Measurements from ENCODE around the gene SYPL2. TPM values are rescaled to one million over a fixed set of nuclear protein-coding genes. Genes with fewer than 3 reads are reported as not detected.
"Not testable (repeated sequence)": the region's sequence is repeated elsewhere in the genome, so short reads cannot be mapped to it uniquely, and the experiment has no call there.

The SYPL2 gene
- total RNA-seq, 2 experiments from 2014 or later = not detected

DNA sequence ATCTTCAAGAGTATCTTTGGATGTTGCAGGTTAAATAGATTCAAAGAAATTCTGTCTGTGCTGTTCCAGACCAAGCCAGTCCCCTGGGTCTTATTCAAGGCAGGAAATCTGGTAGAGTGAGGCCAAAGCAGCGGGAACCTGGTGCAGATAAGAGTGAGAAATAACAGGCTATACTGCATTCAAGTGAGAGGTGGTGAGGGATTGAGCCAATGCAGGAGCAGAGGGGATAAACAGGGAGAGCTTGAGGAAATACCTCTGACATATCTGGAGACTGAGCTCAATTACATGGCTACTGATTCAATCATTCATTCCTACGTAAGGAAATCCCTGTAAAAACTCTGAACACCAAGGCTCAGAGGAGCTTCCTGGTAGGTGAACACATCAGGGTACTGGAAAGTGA is 22.9 kb upstream of the SYPL2 start:
- CTCF ChIA-PET (ENCODE audit: unreplicated experiment) = no interaction called here
- H3K9me3 ChIP-seq (ENCODE audit: low read length) = 0 out of 2 replicates have a peak, but pooled peaks cover 6% of the 10 kb centered on the region
- no peak overlapping the region for H3K4me2 ChIP-seq (ENCODE audit: low read length)
- no peak overlapping the region for H3K4me3 ChIP-seq (ENCODE audit: low read depth, low read length, poor library complexity, severe bottlenecking)
- no peak for TF ChIP-seq EZH2phosphoT487 (IDR thresholded peaks at IDR 0.05; ENCODE audit: borderline replicate concordance, low read depth, low read length)
- no peak for TF ChIP-seq CTCF (conservative IDR thresholded peaks at IDR 0.05; ENCODE audit: low read length)
- H3K4me1 ChIP-seq (ENCODE audit: insufficient read depth, low read length, poor library complexity, severe bottlenecking) = no peaks in the 10 kb centered on the region
- H3K9me2 ChIP-seq (ENCODE audit: insufficient read depth, low read length) = no peaks in the 10 kb centered on the region
- no peak overlapping the region for H3K27ac ChIP-seq (ENCODE audit: low read depth, low read length, poor library complexity, severe bottlenecking)
- no peak overlapping the region for H2AFZ ChIP-seq (ENCODE audit: low read length)
- no peaks in the 10 kb centered on the region for H3K36me3 ChIP-seq (ENCODE audit: insufficient read depth, low read length)
- intact Hi-C loops (cut with micrococcal nuclease; ENCODE audit: unreplicated experiment) = no loop called here
- DNase-seq (ENCODE audit: low spot score) = no peak
- POLR2A ChIA-PET = no interaction called here
- H3K79me2 ChIP-seq (ENCODE audit: insufficient read depth, low read depth, low read length) = no peaks in the 10 kb centered on the region
- no peaks in the 10 kb centered on the region for H4K20me1 ChIP-seq (ENCODE audit: insufficient read depth, low read length)
- BruUV-seq (replicated peaks) = no TSS peak

GRCh38 chr1:109444346-109444745 is 22.0 kb upstream of the SYPL2 start:
- Histone ChIP-seq H3K4me2 (ENCODE audit: low read length) (no peak overlapping the region), H3K9me3 (ENCODE audit: low read length) (0 out of 2 replicates have a peak, but pooled peaks cover 6% of the 10 kb centered on the region), H3K79me2 (ENCODE audit: insufficient read depth, low read depth, low read length) (no peaks in the 10 kb centered on the region), H3K4me3 (ENCODE audit: low read depth, low read length, poor library complexity, severe bottlenecking) (no peak overlapping the region), H3K9me2 (ENCODE audit: insufficient read depth, low read length) (no peaks in the 10 kb centered on the region), H2AFZ (ENCODE audit: low read length) (no peak overlapping the region), H3K27ac (ENCODE audit: low read depth, low read length, poor library complexity, severe bottlenecking) (no peak overlapping the region), H3K4me1 (ENCODE audit: insufficient read depth, low read length, poor library complexity, severe bottlenecking) (no peaks in the 10 kb centered on the region), H3K36me3 (ENCODE audit: insufficient read depth, low read length) (no peaks in the 10 kb centered on the region), H4K20me1 (ENCODE audit: insufficient read depth, low read length) (no peaks in the 10 kb centered on the region)
- intact Hi-C loops (cut with micrococcal nuclease; ENCODE audit: unreplicated experiment) = no loop called here
- no TSS peak for BruUV-seq (replicated peaks)
- ChIA-PET CTCF (ENCODE audit: unreplicated experiment) (no interaction called here), POLR2A (interaction anchor here (0.7 kb wide), 1 partner anchor 229 kb away, joined by 3 read pairs; no protein-coding TSS in a partner anchor)
- TF ChIP-seq CTCF (conservative IDR thresholded peaks at IDR 0.05; ENCODE audit: low read length) (no peak), EZH2phosphoT487 (IDR thresholded peaks at IDR 0.05; ENCODE audit: borderline replicate concordance, low read depth, low read length) (no peak)
- DNase-seq (ENCODE audit: low spot score) = no peak

GRCh38 chr1:109445949-109446695 is 20.2 kb upstream of the SYPL2 start:
- H3K9me2 ChIP-seq (ENCODE audit: insufficient read depth, low read length); H3K9me3 ChIP-seq (ENCODE audit: low read length); H4K20me1 ChIP-seq (ENCODE audit: insufficient read depth, low read length); DNase-seq (ENCODE audit: low spot score); H3K4me1 ChIP-seq (ENCODE audit: insufficient read depth, low read length, poor library complexity, severe bottlenecking); H3K36me3 ChIP-seq (ENCODE audit: insufficient read depth, low read length); H2AFZ ChIP-seq (ENCODE audit: low read length); intact Hi-C loops (cut with micrococcal nuclease; ENCODE audit: unreplicated experiment); H3K79me2 ChIP-seq (ENCODE audit: insufficient read depth, low read depth, low read length); H3K27ac ChIP-seq (ENCODE audit: low read depth, low read length, poor library complexity, severe bottlenecking); CTCF ChIA-PET (ENCODE audit: unreplicated experiment); H3K4me3 ChIP-seq (ENCODE audit: low read depth, low read length, poor library complexity, severe bottlenecking); POLR2A ChIA-PET; BruUV-seq (replicated peaks); H3K4me2 ChIP-seq (ENCODE audit: low read length): not testable (repeated sequence)
